Measurements from ENCODE around the gene PLB1.

DNA sequence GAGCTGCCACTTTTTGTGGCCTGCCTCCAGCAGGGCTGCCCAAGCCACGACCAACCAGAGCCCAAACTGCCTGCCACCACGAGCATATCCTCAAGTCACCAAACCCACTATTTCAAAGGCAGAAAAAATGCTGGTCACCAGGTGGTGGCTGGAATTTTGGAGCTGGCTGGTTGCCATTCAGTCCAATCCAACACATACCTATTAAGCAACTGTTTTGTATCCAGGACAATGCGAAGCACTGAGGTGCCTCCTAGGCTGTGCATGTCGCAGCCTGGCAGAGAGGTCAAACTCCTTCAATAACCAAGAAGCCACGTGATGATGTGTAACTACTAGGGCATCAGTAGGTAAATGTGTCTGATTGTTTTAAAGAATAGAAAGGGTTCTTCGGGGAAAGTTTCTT lies 147.5 kb downstream of the PLB1 start:
- TF ChIP-seq CTCF (IDR thresholded peaks at IDR 0.05) = no peak
- TF ChIP-seq POLR2A (IDR thresholded peaks at IDR 0.05) = no peak

All from adrenal gland (tissue), 5 donors.